ENCODE data around the gene SERP2. TPM values are rescaled to one million over a fixed set of nuclear protein-coding genes. Genes with fewer than 3 reads are reported as not detected.

Gene SERP2
- total RNA-seq, 1 experiment from 2014 or later = 1.8 TPM

- H2BK5ac ChIP-seq (ENCODE audit: insufficient read length, low read length) = no peak overlapping the region
- Mint-ChIP-seq H3K9me3 (no peaks in the 10 kb centered on the region; a peak in 1 of 5 replicates), H3K4me1 (peaks cover 0 to 4% of the 10 kb centered on the region in 2 experiments; a peak in 1 of 4 replicates), H3K4me3 (no peak overlapping the region), H3K27me3 (ENCODE audit: low read depth) (peaks cover 4% of the 10 kb centered on the region), H3K27ac (no peak overlapping the region), H3K36me3 (ENCODE audit: insufficient read depth in 1 of 3, low read depth in 3 of 3) (no peaks in the 10 kb centered on the region)
- H2AK5ac ChIP-seq (ENCODE audit: insufficient read length, low read length) = no peak overlapping the region
- no peaks in the 10 kb centered on the region for H3K4me1 ChIP-seq (ENCODE audit: insufficient read depth, low read length)
- H2BK12ac ChIP-seq (ENCODE audit: insufficient read length, low read depth, low read length) = no peak overlapping the region
- H3K4me2 ChIP-seq (ENCODE audit: insufficient read depth, insufficient read length, low read length) = no peak overlapping the region
- no peak overlapping the region for H3K14ac ChIP-seq (ENCODE audit: insufficient read depth, low read length)
- H3K23ac ChIP-seq (ENCODE audit: insufficient read length, low read depth, low read length) = no peak overlapping the region
- H3K27ac ChIP-seq (ENCODE audit: insufficient read length, low read depth, low read length) = no peak overlapping the region
- H4K8ac ChIP-seq (replicated peaks; ENCODE audit: insufficient read length, low read depth, low read length) = no peak overlapping the region
- H4K20me1 ChIP-seq (ENCODE audit: control insufficient read depth, insufficient read depth, insufficient read length) = no peaks in the 10 kb centered on the region
- H4K5ac ChIP-seq (ENCODE audit: insufficient read length, low read depth, low read length) = no peak overlapping the region
- no peak overlapping the region for H2BK120ac ChIP-seq (ENCODE audit: low read depth, low read length, poor library complexity, severe bottlenecking)
- H4K91ac ChIP-seq (ENCODE audit: insufficient read length, low read depth, low read length) = no peak overlapping the region
- H2AFZ ChIP-seq (ENCODE audit: low read length) = no peak overlapping the region
- TF ChIP-seq CTCF (conservative IDR thresholded peaks at IDR 0.05) = no peak
- WGBS (ENCODE audit: extremely low coverage, insufficient read length, low lambda C conversion rate) = no CpG with 5 or more reads among the region's 1 CpG
- DNase-seq = no peak
- no peak overlapping the region for H3K4ac ChIP-seq (ENCODE audit: low read depth, low read length)
- no peaks in the 10 kb centered on the region for H3K79me2 ChIP-seq (ENCODE audit: insufficient read depth, low read length)
- H3K56ac ChIP-seq (ENCODE audit: insufficient read length, low read depth, low read length) = no peak overlapping the region
- no peaks in the 10 kb centered on the region for H3K79me1 ChIP-seq (ENCODE audit: insufficient read depth, low read depth, low read length, poor library complexity, severe bottlenecking)
- no peaks in the 10 kb centered on the region for H3K23me2 ChIP-seq (ENCODE audit: insufficient read length, low read depth, low read length, poor library complexity, severe bottlenecking)
- no peaks in the 10 kb centered on the region for H3K9me3 ChIP-seq (ENCODE audit: control insufficient read depth, low read depth, low read length)
- H3T11ph ChIP-seq (ENCODE audit: low read length) = no peak overlapping the region
- no peak overlapping the region for H3K9ac ChIP-seq (ENCODE audit: extremely low read depth, insufficient read length, low read length)
- H2BK15ac ChIP-seq (ENCODE audit: low read depth, low read length) = no peak overlapping the region
- H3K27me3 ChIP-seq (ENCODE audit: insufficient read depth, low read length) = no peaks in the 10 kb centered on the region
- no peak overlapping the region for H3K18ac ChIP-seq (ENCODE audit: insufficient read length, low read depth, low read length)
- no peak overlapping the region for H2BK20ac ChIP-seq (ENCODE audit: low read depth, low read length, poor library complexity, severe bottlenecking)
These were observed 13.6 kb upstream of the SERP2 start for GRCh38 chr13:44359983-44360375.
